Ishikawa (cell line): ENCODE data around the gene TSPEAR.

Source experiments
- CEBPB ChIP-seq: IDR thresholded peaks from 2 replicates; pipeline ENCODE4 v1.6.1; 2012
- RAD21 ChIP-seq: IDR thresholded peaks from 2 replicates; pipeline ENCODE4 v1.6.1; 2012; ENCODE audit warnings: low read depth
- TAF1 ChIP-seq: IDR thresholded peaks from 2 replicates; pipeline ENCODE4 v1.6.1; 2012; ENCODE audit warnings: low read depth, mild to moderate bottlenecking
- YY1 ChIP-seq: IDR thresholded peaks from 2 replicates; pipeline ENCODE4 v1.6.1; 2012; ENCODE audit warnings: low read depth

DNA sequence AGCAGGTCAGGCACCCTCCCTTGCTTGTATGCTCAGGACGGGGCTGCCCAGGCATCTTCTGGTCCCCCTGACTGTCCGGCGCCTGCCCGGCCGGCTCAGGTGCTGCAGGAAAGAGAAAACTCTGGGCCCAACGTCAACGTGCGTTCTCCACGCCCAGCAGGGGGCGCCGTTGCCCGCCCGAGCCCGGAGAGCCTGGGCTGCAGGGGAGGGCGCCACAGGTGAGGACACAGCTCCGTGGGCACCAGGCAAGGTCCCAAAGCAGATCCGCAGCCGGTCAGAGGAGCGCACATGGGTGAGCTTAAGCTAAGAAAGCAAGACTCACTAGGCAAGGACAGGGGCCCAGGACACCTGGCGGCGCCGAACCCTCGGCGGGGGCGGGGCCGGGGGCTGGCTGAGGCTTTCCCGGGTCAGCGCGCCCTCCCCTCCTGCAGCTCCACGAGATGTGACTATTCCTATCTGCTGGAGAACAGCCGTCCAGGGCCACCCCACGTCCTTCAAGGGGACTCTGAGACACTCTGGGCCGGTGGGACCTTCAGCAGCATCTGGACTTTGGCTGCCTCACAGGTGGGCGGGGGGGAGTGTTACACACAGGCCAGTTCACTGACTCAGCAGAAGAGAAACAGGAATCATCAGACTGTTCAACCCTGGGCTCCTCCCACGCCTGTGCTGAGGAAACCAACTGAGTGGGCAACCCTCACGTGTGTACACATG, 200.7 kb downstream of the TSPEAR start:
- TF ChIP-seq CEBPB (no peak), YY1 (peak; percentile 17; the same call in 1 of the 2 replicates), TAF1 (no peak), RAD21 (peak; percentile 92)
